Measurements from ENCODE around the gene GTF3C2.

DNA sequence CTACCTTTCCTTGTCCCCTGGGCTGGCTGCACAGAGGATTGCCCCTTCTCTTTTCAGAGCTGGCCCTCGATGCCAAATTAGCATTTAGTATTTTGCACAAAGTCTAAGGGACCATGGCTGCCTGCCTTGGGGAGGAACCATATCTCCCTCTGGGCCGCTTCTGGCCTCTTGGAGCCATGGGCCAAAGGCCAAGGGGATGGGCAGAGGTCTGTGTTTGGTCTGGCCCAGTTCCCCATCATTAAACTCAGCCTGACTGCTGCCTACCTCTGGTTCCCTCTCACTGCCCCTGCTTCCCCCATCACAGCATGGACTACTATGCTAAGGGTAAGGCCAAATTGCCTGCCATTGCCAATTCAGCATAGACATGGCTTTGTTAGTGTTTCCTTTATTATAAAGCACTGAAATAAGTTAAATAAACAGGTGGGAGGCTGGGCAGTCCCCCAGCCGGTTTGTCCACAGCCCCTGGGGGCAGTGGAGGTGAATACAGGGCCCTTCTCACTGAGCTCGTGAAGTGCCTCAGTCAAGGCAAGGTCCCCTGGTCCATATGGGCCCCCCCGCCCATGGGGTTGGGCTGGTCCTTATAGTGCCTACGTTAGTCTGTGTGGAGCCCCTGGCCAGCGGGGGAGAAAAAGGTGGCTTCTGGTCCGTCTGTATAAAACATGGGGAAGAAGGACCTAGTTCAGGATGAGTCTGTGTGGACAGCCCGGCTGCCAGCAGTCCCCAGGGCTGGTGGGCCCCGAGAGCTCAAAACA lies 20.5 kb upstream of the GTF3C2 start:
- TF ChIP-seq, protein P1, sequence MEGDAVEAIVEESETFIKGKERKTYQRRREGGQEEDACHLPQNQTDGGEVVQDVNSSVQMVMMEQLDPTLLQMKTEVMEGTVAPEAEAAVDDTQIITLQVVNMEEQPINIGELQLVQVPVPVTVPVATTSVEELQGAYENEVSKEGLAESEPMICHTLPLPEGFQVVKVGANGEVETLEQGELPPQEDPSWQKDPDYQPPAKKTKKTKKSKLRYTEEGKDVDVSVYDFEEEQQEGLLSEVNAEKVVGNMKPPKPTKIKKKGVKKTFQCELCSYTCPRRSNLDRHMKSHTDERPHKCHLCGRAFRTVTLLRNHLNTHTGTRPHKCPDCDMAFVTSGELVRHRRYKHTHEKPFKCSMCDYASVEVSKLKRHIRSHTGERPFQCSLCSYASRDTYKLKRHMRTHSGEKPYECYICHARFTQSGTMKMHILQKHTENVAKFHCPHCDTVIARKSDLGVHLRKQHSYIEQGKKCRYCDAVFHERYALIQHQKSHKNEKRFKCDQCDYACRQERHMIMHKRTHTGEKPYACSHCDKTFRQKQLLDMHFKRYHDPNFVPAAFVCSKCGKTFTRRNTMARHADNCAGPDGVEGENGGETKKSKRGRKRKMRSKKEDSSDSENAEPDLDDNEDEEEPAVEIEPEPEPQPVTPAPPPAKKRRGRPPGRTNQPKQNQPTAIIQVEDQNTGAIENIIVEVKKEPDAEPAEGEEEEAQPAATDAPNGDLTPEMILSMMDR (conservative IDR thresholded peaks at IDR 0.05; ENCODE audit: low read length) = no peak
- TF ChIP-seq EZH2phosphoT487 (IDR thresholded peaks at IDR 0.05; ENCODE audit: borderline replicate concordance) = no peak

Data from Loucy (cell line).